ENCODE measurements around the gene INF2.
A peak's percentile ranks its signal among the peaks of the same experiment; 100 is the strongest.

GRCh38 chr14:104752735-104753527 is 63.5 kb downstream of the INF2 start, which contains the start of gene SIVA1:
- TF ChIP-seq POLR2A (conservative IDR thresholded peaks at IDR 0.05), result peak; percentile 61
- no peak for TF ChIP-seq BRD4 (IDR thresholded peaks at IDR 0.05)

Measured in K562 (cell line).